H9 (cell line): ENCODE data around the gene DIP2A. TPM values are rescaled to one million over a fixed set of nuclear protein-coding genes. Genes with fewer than 3 reads are reported as not detected.

Experiments
- DNase-seq: peaks from one replicate; pipeline ENCODE4 v3.0.0-alpha.2; 2017
- H2AFZ ChIP-seq: one replicate; pipeline ENCODE4 v1.6.1; 2013; ENCODE audit warnings: mild to moderate bottlenecking, low read length, control low read depth, moderate library complexity
- H2AK5ac ChIP-seq: 2 replicates; pipeline ENCODE4 v1.6.1; 2013; ENCODE audit warnings: low read length, control low read depth, mixed read lengths; ENCODE audit not compliant: insufficient read length
- H2BK120ac ChIP-seq: one replicate; pipeline ENCODE4 v1.6.1; 2013; ENCODE audit warnings: low read depth, mild to moderate bottlenecking, low read length, control low read depth, inconsistent platforms; ENCODE audit not compliant: poor library complexity, severe bottlenecking
- H2BK12ac ChIP-seq: 2 replicates; pipeline ENCODE4 v1.6.1; 2013; ENCODE audit warnings: low read length, control low read depth, mixed read lengths, low read depth; ENCODE audit not compliant: insufficient read length
- H2BK15ac ChIP-seq: 2 replicates; pipeline ENCODE4 v1.6.1; 2013; ENCODE audit warnings: low read depth, low read length, control low read depth
- H2BK20ac ChIP-seq: one replicate; pipeline ENCODE4 v1.6.1; 2013; ENCODE audit warnings: low read depth, mild to moderate bottlenecking, low read length, control low read depth, inconsistent platforms; ENCODE audit not compliant: poor library complexity, severe bottlenecking
- H2BK5ac ChIP-seq: 2 replicates; pipeline ENCODE4 v1.6.1; 2013; ENCODE audit warnings: low read length, control low read depth, mixed read lengths; ENCODE audit not compliant: insufficient read length
- H3K14ac ChIP-seq: 2 replicates; pipeline ENCODE4 v1.6.1; 2013; ENCODE audit warnings: low read length, control low read depth; ENCODE audit not compliant: insufficient read depth
- H3K18ac ChIP-seq: 2 replicates; pipeline ENCODE4 v1.6.1; 2013; ENCODE audit warnings: low read depth, mild to moderate bottlenecking, mixed read lengths, low read length, control low read depth; ENCODE audit not compliant: insufficient read length
- H3K23ac ChIP-seq: 2 replicates; pipeline ENCODE4 v1.6.1; 2013; ENCODE audit warnings: low read length, control low read depth, mixed read lengths, low read depth; ENCODE audit not compliant: insufficient read length
- H3K23me2 ChIP-seq: 2 replicates; pipeline ENCODE4 v1.6.1; 2013; ENCODE audit warnings: low read depth, mild to moderate bottlenecking, mixed read lengths, low read length, control low read depth; ENCODE audit not compliant: insufficient read length, poor library complexity, severe bottlenecking
- H3K27ac ChIP-seq: 2 replicates; pipeline ENCODE4 v1.5.1; 2013; ENCODE audit warnings: low read length, control low read depth, mixed read lengths, low read depth; ENCODE audit not compliant: insufficient read length
- H3K27me3 ChIP-seq: 2 replicates; pipeline ENCODE4 v1.6.1; 2013; ENCODE audit warnings: low read length, control low read depth, inconsistent platforms; ENCODE audit not compliant: insufficient read depth
- H3K4ac ChIP-seq: 2 replicates; pipeline ENCODE4 v1.6.1; 2013; ENCODE audit warnings: low read depth, mild to moderate bottlenecking, control low read depth, inconsistent platforms, low read length, moderate library complexity
- H3K4me1 ChIP-seq: 2 replicates; pipeline ENCODE4 v1.6.1; 2013; ENCODE audit warnings: low read length, control low read depth, inconsistent platforms; ENCODE audit not compliant: insufficient read depth
- H3K4me2 ChIP-seq: 2 replicates; pipeline ENCODE4 v1.6.1; 2013; ENCODE audit warnings: low read length, control low read depth, mixed read lengths; ENCODE audit not compliant: insufficient read length, insufficient read depth
- H3K56ac ChIP-seq: 2 replicates; pipeline ENCODE4 v1.6.1; 2013; ENCODE audit warnings: low read depth, mild to moderate bottlenecking, mixed read lengths, low read length, control low read depth; ENCODE audit not compliant: insufficient read length
- H3K79me1 ChIP-seq: 2 replicates; pipeline ENCODE4 v1.6.1; 2013; ENCODE audit warnings: low read depth, mild to moderate bottlenecking, moderate library complexity, low read length, control low read depth, inconsistent platforms; ENCODE audit not compliant: insufficient read depth, poor library complexity, severe bottlenecking
- H3K79me2 ChIP-seq: 2 replicates; pipeline ENCODE4 v1.6.1; 2013; ENCODE audit warnings: low read length, control low read depth, inconsistent platforms; ENCODE audit not compliant: insufficient read depth
- H3K9ac ChIP-seq: 2 replicates; pipeline ENCODE4 v1.6.1; 2013; ENCODE audit warnings: low read length, control low read depth, mixed read lengths; ENCODE audit not compliant: insufficient read length; ENCODE audit errors: extremely low read depth
- H3K9me3 ChIP-seq: one replicate; pipeline ENCODE4 v1.6.1; 2013; ENCODE audit warnings: low read depth, low read length, inconsistent platforms; ENCODE audit not compliant: control insufficient read depth
- H3T11ph ChIP-seq: one replicate; pipeline ENCODE4 v1.6.1; 2013; ENCODE audit warnings: mild to moderate bottlenecking, low read length, control low read depth, inconsistent platforms
- H4K20me1 ChIP-seq: one replicate; pipeline ENCODE4 v1.6.1; 2013; ENCODE audit not compliant: control insufficient read depth, insufficient read length, insufficient read depth
- H4K5ac ChIP-seq: 2 replicates; pipeline ENCODE4 v1.6.1; 2013; ENCODE audit warnings: low read depth, mild to moderate bottlenecking, mixed read lengths, low read length, control low read depth; ENCODE audit not compliant: insufficient read length
- H4K8ac ChIP-seq: replicated peaks from 2 replicates; pipeline ENCODE4 v1.6.1; 2013; ENCODE audit warnings: low read length, control low read depth, mixed read lengths, low read depth; ENCODE audit not compliant: insufficient read length
- H4K91ac ChIP-seq: 2 replicates; pipeline ENCODE4 v1.6.1; 2013; ENCODE audit warnings: low read depth, mild to moderate bottlenecking, moderate library complexity, mixed read lengths, low read length, control low read depth; ENCODE audit not compliant: insufficient read length
- H3K27ac Mint-ChIP-seq, 3 experiments: 2 replicates in 2 of 3; 3 replicates in 1 of 3; pipeline ENCODE4 v1.8.0; 2020 to 2021; ENCODE audit warnings: mixed read lengths in 3 of 3, mild to moderate bottlenecking in 1 of 3, moderate library complexity in 1 of 3
- H3K27me3 Mint-ChIP-seq: 2 replicates; pipeline ENCODE4 v1.8.0; 2021; ENCODE audit warnings: low read depth, mild to moderate bottlenecking, moderate library complexity, mixed read lengths
- H3K36me3 Mint-ChIP-seq, 3 experiments: 2 replicates in 2 of 3; 3 replicates in 1 of 3; pipeline ENCODE4 v1.8.0; 2020 to 2021; ENCODE audit warnings: low read depth in 3 of 3, mixed read lengths in 3 of 3; ENCODE audit not compliant: insufficient read depth in 1 of 3
- H3K4me1 Mint-ChIP-seq, 2 experiments: 2 replicates each; pipeline ENCODE4 v1.8.0; 2020; ENCODE audit warnings: mixed read lengths in 2 of 2
- H3K4me3 Mint-ChIP-seq, 2 experiments: 2 replicates in 1 of 2; 3 replicates in 1 of 2; pipeline ENCODE4 v1.8.0; 2020 to 2021; ENCODE audit warnings: mild to moderate bottlenecking in 2 of 2, mixed read lengths in 2 of 2, moderate library complexity in 1 of 2
- H3K9me3 Mint-ChIP-seq, 2 experiments: 2 replicates in 1 of 2; 3 replicates in 1 of 2; pipeline ENCODE4 v1.8.0; 2020; ENCODE audit warnings: mild to moderate bottlenecking in 2 of 2, mixed read lengths in 2 of 2, moderate library complexity in 1 of 2
- WGBS: extraction: QIAGEN DNeasy Blood & Tissue Kit; methylation state at CpG from one replicate; pipeline ENCODE4 v1.1.7; 2013; ENCODE audit warnings: missing lambda C conversion rate, low lambda C conversion rate, mixed read lengths; ENCODE audit not compliant: insufficient read length; ENCODE audit errors: extremely low coverage; 5-methylcytosine and 5-hydroxymethylcytosine counted together
- total RNA-seq: library from RNA; stranded (reverse); gene quantifications from 2 replicates; pipeline ENCODE4 v1.2.1, GENCODE V29; 2021
- TF ChIP-seq, protein P1 (sequence below): fragments of 200-600 bp; sonication (generic); conservative IDR thresholded peaks from 3 replicates; pipeline ENCODE4 v1.8.0; 2021; ENCODE audit warnings: antibody characterized with exemption, mild to moderate bottlenecking

DIP2A gene
- total RNA-seq, 1 experiment from 2014 or later: 25.2 TPM

- no peak overlapping the region for H3K27ac Mint-ChIP-seq
- H3K4me3 Mint-ChIP-seq: no peak overlapping the region
- no peak overlapping the region for H3K56ac ChIP-seq
- H2AK5ac ChIP-seq: no peak overlapping the region
- H3K36me3 Mint-ChIP-seq: peaks cover 2 to 11% (median 9%) of the 10 kb centered on the region in 3 experiments; a peak in 5 of 7 replicates
- no peak for DNase-seq
- H3K9me3 Mint-ChIP-seq: no peaks in the 10 kb centered on the region
- H4K5ac ChIP-seq: no peak overlapping the region
- H4K8ac ChIP-seq: no peak overlapping the region
- H3K9me3 ChIP-seq: no peaks in the 10 kb centered on the region
- no peaks in the 10 kb centered on the region for H3K79me2 ChIP-seq
- H3T11ph ChIP-seq: no peak overlapping the region
- no peak overlapping the region for H2AFZ ChIP-seq
- H3K4me1 Mint-ChIP-seq: no peaks in the 10 kb centered on the region
- no peak overlapping the region for H3K4ac ChIP-seq
- no peaks in the 10 kb centered on the region for H4K20me1 ChIP-seq
- H3K27ac ChIP-seq: no peak overlapping the region
- no peak overlapping the region for H3K23ac ChIP-seq
- no peak overlapping the region for H2BK20ac ChIP-seq
- TF ChIP-seq, protein P1, sequence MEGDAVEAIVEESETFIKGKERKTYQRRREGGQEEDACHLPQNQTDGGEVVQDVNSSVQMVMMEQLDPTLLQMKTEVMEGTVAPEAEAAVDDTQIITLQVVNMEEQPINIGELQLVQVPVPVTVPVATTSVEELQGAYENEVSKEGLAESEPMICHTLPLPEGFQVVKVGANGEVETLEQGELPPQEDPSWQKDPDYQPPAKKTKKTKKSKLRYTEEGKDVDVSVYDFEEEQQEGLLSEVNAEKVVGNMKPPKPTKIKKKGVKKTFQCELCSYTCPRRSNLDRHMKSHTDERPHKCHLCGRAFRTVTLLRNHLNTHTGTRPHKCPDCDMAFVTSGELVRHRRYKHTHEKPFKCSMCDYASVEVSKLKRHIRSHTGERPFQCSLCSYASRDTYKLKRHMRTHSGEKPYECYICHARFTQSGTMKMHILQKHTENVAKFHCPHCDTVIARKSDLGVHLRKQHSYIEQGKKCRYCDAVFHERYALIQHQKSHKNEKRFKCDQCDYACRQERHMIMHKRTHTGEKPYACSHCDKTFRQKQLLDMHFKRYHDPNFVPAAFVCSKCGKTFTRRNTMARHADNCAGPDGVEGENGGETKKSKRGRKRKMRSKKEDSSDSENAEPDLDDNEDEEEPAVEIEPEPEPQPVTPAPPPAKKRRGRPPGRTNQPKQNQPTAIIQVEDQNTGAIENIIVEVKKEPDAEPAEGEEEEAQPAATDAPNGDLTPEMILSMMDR: no peak
- no peak overlapping the region for H2BK12ac ChIP-seq
- H3K79me1 ChIP-seq: no peaks in the 10 kb centered on the region
- no peak overlapping the region for H2BK120ac ChIP-seq
- no peaks in the 10 kb centered on the region for H3K27me3 ChIP-seq
- no CpG with 5 or more reads among the region's 2 CpGs for WGBS
- no peak overlapping the region for H3K18ac ChIP-seq
- H2BK15ac ChIP-seq: no peak overlapping the region
- no peak overlapping the region for H3K4me2 ChIP-seq
- no peak overlapping the region for H4K91ac ChIP-seq
- H3K27me3 Mint-ChIP-seq: no peaks in the 10 kb centered on the region
- H2BK5ac ChIP-seq: no peak overlapping the region
- no peaks in the 10 kb centered on the region for H3K23me2 ChIP-seq
- no peak overlapping the region for H3K14ac ChIP-seq
- no peak overlapping the region for H3K9ac ChIP-seq
- no peaks in the 10 kb centered on the region for H3K4me1 ChIP-seq
Measured at GRCh38 chr21:46478910-46479309, 20.2 kb downstream of the DIP2A start.
